ENCODE measurements around the gene CAP1. TPM values are rescaled to one million over a fixed set of nuclear protein-coding genes. Genes with fewer than 3 reads are reported as not detected.
"Not testable (repeated sequence)": the region's sequence is repeated elsewhere in the genome, so short reads cannot be mapped to it uniquely, and the experiment has no call there.

The CAP1 gene
- total RNA-seq, 2 experiments from 2014 or later = 528 to 539 TPM

GRCh38 chr1:40027647-40028046 lies 12.9 kb upstream of the CAP1 start:
- POLR2A ChIA-PET = no interaction called here
- CTCF ChIA-PET = interaction anchor here (0.7 to 0.8 kb wide), 2 partner anchors 13 to 108 kb away, joined by 4 to 5 read pairs; no protein-coding TSS in a partner anchor

- ChIA-PET CTCF (interaction anchor here (0.7 kb wide), 1 partner anchor 483 kb away, joined by 3 read pairs; no protein-coding TSS in a partner anchor), POLR2A (no interaction called here)
Observed at GRCh38 chr1:40029608-40030007, 10.9 kb upstream of the CAP1 start.

GRCh38 chr1:40030528-40031135 lies 9.9 kb upstream of the CAP1 start:
- POLR2A ChIA-PET = no interaction called here
- CTCF ChIA-PET = interaction anchor here (1.3 kb wide), 1 partner anchor 213 kb away, joined by 4 read pairs; no protein-coding TSS in a partner anchor

- CTCF ChIA-PET = interaction anchor here (0.9 to 1.6 kb wide), 5 partner anchors 58 to 193 kb away, joined by 3 to 6 read pairs (median 4); partner anchors contain the start of gene MYCL
Observed at GRCh38 chr1:40032240-40032891, 8.2 kb upstream of the CAP1 start.

GRCh38 chr1:40034869-40035268 lies 5.7 kb upstream of the CAP1 start:
- CTCF ChIA-PET = interaction anchor here (0.6 to 2.5 kb wide), 2 partner anchors 10 to 322 kb away, joined by 3 to 5 read pairs; no protein-coding TSS in a partner anchor
- POLR2A ChIA-PET = interaction anchor here (0.7 kb wide), 1 partner anchor 798 kb away, joined by 3 read pairs; no protein-coding TSS in a partner anchor

More at GRCh38 chr1:40032240-40032891, 8.2 kb upstream of the CAP1 start:
- POLR2A ChIA-PET = interaction anchor here (0.5 to 0.7 kb wide), 3 partner anchors 8 to 200 kb away, joined by 3 to 4 read pairs (median 4); partner anchors contain the start of gene CAP1

GRCh38 chr1:40036574-40036973 lies 4.0 kb upstream of the CAP1 start:
- CTCF ChIA-PET = no interaction called here
- POLR2A ChIA-PET = no interaction called here

GRCh38 chr1:40037254-40037653 lies 3.3 kb upstream of the CAP1 start:
- POLR2A ChIA-PET, CTCF ChIA-PET: not testable (repeated sequence)

GRCh38 chr1:40038697-40039096 lies 1.8 kb upstream of the CAP1 start:
- POLR2A ChIA-PET = interaction anchor here (0.5 to 1.4 kb wide), 4 partner anchors 10 to 300 kb away, joined by 3 to 4 read pairs (median 3); partner anchors contain the start of gene PPIE

GRCh38 chr1:40039245-40039756 lies 1.2 kb upstream of the CAP1 start:
- POLR2A ChIA-PET = interaction anchor here (0.5 to 1.4 kb wide), 4 partner anchors 9 to 301 kb away, joined by 3 to 4 read pairs (median 3); partner anchors contain the start of gene PPIE
- CTCF ChIA-PET = interaction anchor here (0.7 to 1.5 kb wide), 3 partner anchors 19 to 117 kb away, joined by 3 to 4 read pairs (median 3); no protein-coding TSS in a partner anchor

More at GRCh38 chr1:40038697-40039096, 1.8 kb upstream of the CAP1 start:
- CTCF ChIA-PET = interaction anchor here (0.7 to 1.5 kb wide), 2 partner anchors 20 to 22 kb away, joined by 3 to 4 read pairs; no protein-coding TSS in a partner anchor

- ChIA-PET POLR2A (interaction anchor here (0.5 to 1.0 kb wide), 5 partner anchors 8 to 140 kb away, joined by 3 to 5 read pairs (median 4); no protein-coding TSS in a partner anchor), CTCF (interaction anchor here (1.2 to 1.5 kb wide), 3 partner anchors 18 to 118 kb away, joined by 3 read pairs; no protein-coding TSS in a partner anchor)
Observed at GRCh38 chr1:40039757-40040510, 595 bp upstream of the CAP1 start.

- CTCF ChIA-PET = interaction anchor here (1.3 kb wide), 1 partner anchor 18 kb away, joined by 3 read pairs; no protein-coding TSS in a partner anchor
- POLR2A ChIA-PET = no interaction called here
Observed at GRCh38 chr1:40041466-40041838, 923 bp downstream of the CAP1 start.

GRCh38 chr1:40042341-40042740 lies 1.8 kb downstream of the CAP1 start:
- ChIA-PET POLR2A (no interaction called here), CTCF (interaction anchor here (1.3 kb wide), 1 partner anchor 24 kb away, joined by 3 read pairs; no protein-coding TSS in a partner anchor)

GRCh38 chr1:40044110-40044509 lies 3.6 kb downstream of the CAP1 start:
- ChIA-PET CTCF (interaction anchor here (0.8 to 2.5 kb wide), 2 partner anchors 10 to 11 kb away, joined by 3 to 5 read pairs; no protein-coding TSS in a partner anchor), POLR2A (no interaction called here)

- CTCF ChIA-PET = interaction anchor here (2.5 kb wide), 1 partner anchor 11 kb away, joined by 5 read pairs; no protein-coding TSS in a partner anchor
- POLR2A ChIA-PET = interaction anchor here (0.6 kb wide), 1 partner anchor 16 kb away, joined by 4 read pairs; no protein-coding TSS in a partner anchor
Observed at GRCh38 chr1:40045182-40045581, 4.7 kb downstream of the CAP1 start.

- ChIA-PET POLR2A (no interaction called here), CTCF (interaction anchor here (2.5 kb wide), 1 partner anchor 12 kb away, joined by 5 read pairs; no protein-coding TSS in a partner anchor)
Observed at GRCh38 chr1:40045766-40046165, 5.2 kb downstream of the CAP1 start.

- POLR2A ChIA-PET = no interaction called here
- CTCF ChIA-PET = no interaction called here
Observed at GRCh38 chr1:40047276-40047675, 6.7 kb downstream of the CAP1 start.

- ChIA-PET CTCF (interaction anchor here (0.7 kb wide), 1 partner anchor 12 kb away, joined by 3 read pairs; no protein-coding TSS in a partner anchor), POLR2A (no interaction called here)
Observed at GRCh38 chr1:40047769-40048168, 7.2 kb downstream of the CAP1 start.

- ChIA-PET CTCF (interaction anchor here (1.2 kb wide), 1 partner anchor 10 kb away, joined by 3 read pairs; no protein-coding TSS in a partner anchor), POLR2A (interaction anchor here (0.8 to 1.3 kb wide), 3 partner anchors 9 to 11 kb away, joined by 3 to 5 read pairs (median 3); partner anchors contain the start of gene CAP1)
Observed at GRCh38 chr1:40049725-40050124, 9.2 kb downstream of the CAP1 start.

Measured in activated CD8-positive, alpha-beta memory T cell treated with anti-CD3 and anti-CD28 coated beads for 36 hours (primary cell).